Endothelial cell (in vitro differentiated cells): ENCODE data around the gene FAM107A. TPM values are rescaled to one million over a fixed set of nuclear protein-coding genes. Genes with fewer than 3 reads are reported as not detected.

Experiments
- DNase-seq: peaks from one replicate; pipeline ENCODE4 v3.0.0; 2021; ENCODE audit warnings: low spot score
- H3K27ac Mint-ChIP-seq: one replicate; pipeline ENCODE4 v1.8.0; 2021; ENCODE audit warnings: mixed read lengths, inconsistent platforms; ENCODE audit not compliant: unreplicated experiment
- H3K27me3 Mint-ChIP-seq: one replicate; pipeline ENCODE4 v1.8.0; 2021; ENCODE audit warnings: mild to moderate bottlenecking, moderate library complexity, mixed read lengths, inconsistent platforms; ENCODE audit not compliant: unreplicated experiment
- H3K36me3 Mint-ChIP-seq: one replicate; pipeline ENCODE4 v1.8.0; 2021; ENCODE audit warnings: mild to moderate bottlenecking, low read depth, mixed read lengths, inconsistent platforms; ENCODE audit not compliant: unreplicated experiment
- H3K4me1 Mint-ChIP-seq: one replicate; pipeline ENCODE4 v1.8.0; 2021; ENCODE audit warnings: mild to moderate bottlenecking, mixed read lengths, inconsistent platforms; ENCODE audit not compliant: unreplicated experiment
- H3K4me3 Mint-ChIP-seq: one replicate; pipeline ENCODE4 v1.8.0; 2021; ENCODE audit warnings: mild to moderate bottlenecking, mixed read lengths, inconsistent platforms; ENCODE audit not compliant: unreplicated experiment
- H3K9me3 Mint-ChIP-seq: one replicate; pipeline ENCODE4 v1.8.0; 2021; ENCODE audit warnings: mixed read lengths, inconsistent platforms; ENCODE audit not compliant: unreplicated experiment
- CTCF ChIP-seq: fragments of 200-600 bp; sonication (generic); IDR thresholded peaks from one replicate; pipeline ENCODE4 v1.5.0; 2021; ENCODE audit warnings: antibody characterized with exemption; ENCODE audit not compliant: unreplicated experiment
- total RNA-seq: library from RNA; stranded (reverse); fragmentation: NEBNext Ultra II Directional; extraction: Animal tissue kit (Norgen Biotek cat#: 25700); gene quantifications from one replicate; pipeline ENCODE4 v1.2.1, GENCODE V29; 2021; ENCODE audit not compliant: unreplicated experiment

The FAM107A gene
- total RNA-seq, 1 donor from 2014 or later = 0.18 TPM

- no peak for DNase-seq
- TF ChIP-seq CTCF = no peak
- H3K4me1 Mint-ChIP-seq = peaks cover 21% of the 10 kb centered on the region
- no peak overlapping the region for H3K27ac Mint-ChIP-seq
- H3K27me3 Mint-ChIP-seq = peaks cover 13% of the 10 kb centered on the region
- H3K36me3 Mint-ChIP-seq = no peaks in the 10 kb centered on the region
- H3K4me3 Mint-ChIP-seq = no peak overlapping the region
- no peaks in the 10 kb centered on the region for H3K9me3 Mint-ChIP-seq
Measured at GRCh38 chr3:58537412-58538301, 39.5 kb downstream of the FAM107A start.

- no peak for TF ChIP-seq CTCF
- Mint-ChIP-seq H3K9me3 (no peaks in the 10 kb centered on the region), H3K27ac (no peak within 1 kb of the TSS), H3K4me1 (peaks cover 23% of the 10 kb centered on the region), H3K36me3 (no peaks in the 10 kb centered on the region), H3K4me3 (no peak within 1 kb of the TSS), H3K27me3 (peaks cover 14% of the 10 kb centered on the region)
- no peak for DNase-seq
Measured at GRCh38 chr3:58536501-58537411, 40.4 kb downstream of the FAM107A start, which contains the start of gene ACOX2. TSS of gene ACOX2 (minus strand) at chr3:58537190. CDS start at chr3:58535106, 2,084 bp downstream.

- Mint-ChIP-seq H3K4me3 (no peak overlapping the region), H3K4me1 (peaks cover 23% of the 10 kb centered on the region), H3K27me3 (peaks cover 14% of the 10 kb centered on the region), H3K36me3 (no peaks in the 10 kb centered on the region), H3K27ac (no peak overlapping the region), H3K9me3 (no peaks in the 10 kb centered on the region)
- TF ChIP-seq CTCF = no peak
- no peak for DNase-seq
Measured at GRCh38 chr3:58535531-58536500, 41.4 kb downstream of the FAM107A start.

GRCh38 chr3:58534592-58535494 is 42.3 kb downstream of the FAM107A start:
- DNase-seq = no peak
- Mint-ChIP-seq H3K4me3 (no peak overlapping the region), H3K36me3 (no peaks in the 10 kb centered on the region), H3K27ac (no peak overlapping the region), H3K9me3 (no peaks in the 10 kb centered on the region), H3K4me1 (peaks cover 23% of the 10 kb centered on the region), H3K27me3 (peaks cover 14% of the 10 kb centered on the region)
- no peak for TF ChIP-seq CTCF
